Prostate gland (tissue), 2 donors: Measurements from ENCODE around the gene TYW5. TPM values are rescaled to one million over a fixed set of nuclear protein-coding genes. Genes with fewer than 3 reads are reported as not detected.

ENCODE experiments used
- DNase-seq: peaks from one replicate; pipeline ENCODE4 v3.0.0-alpha.2; 2019; ENCODE audit warnings: low spot score
- H3K27ac ChIP-seq, 2 donors: fragments of 200-600 bp; sonication (generic); 2 replicates each; pipeline ENCODE4 v1.5.1; 2017 to 2019
- H3K27me3 ChIP-seq: fragments of 200-600 bp; sonication (generic); replicated peaks from 2 replicates; pipeline ENCODE4 v1.5.1; 2019; ENCODE audit not compliant: insufficient read depth
- H3K36me3 ChIP-seq, 2 donors: fragments of 200-600 bp; sonication (generic); 1 replicate in 1 of 2; 2 replicates in 1 of 2; pipeline versions ENCODE4 v1.5.1 to v1.8.1; 2017 to 2019
- H3K4me1 ChIP-seq: fragments of 200-600 bp; sonication (generic); replicated peaks from 2 replicates; pipeline ENCODE4 v1.5.1; 2019
- H3K4me3 ChIP-seq, 2 donors: fragments of 200-600 bp; sonication (generic); 2 replicates each; pipeline ENCODE4 v1.5.1; 2017 to 2019
- H3K9me3 ChIP-seq: fragments of 200-600 bp; sonication (generic); 2 replicates; pipeline ENCODE4 v1.5.1; 2017
- POLR2A ChIP-seq: fragments of 450-650 bp; IDR thresholded peaks from one replicate; pipeline ENCODE4 v1.6.1; 2016; ENCODE audit warnings: antibody characterized with exemption, mild to moderate bottlenecking
- POLR2AphosphoS5 ChIP-seq: sonication (generic); formaldehyde crosslinking; IDR thresholded peaks from one replicate; pipeline ENCODE4 v1.6.1; 2017; ENCODE audit warnings: antibody characterized with exemption
- WGBS: methylation state at CpG from one replicate; pipeline ENCODE4 v1.1.5; 2018; 5-methylcytosine and 5-hydroxymethylcytosine counted together
- intact Hi-C: fragments of 100-400 bp; cut with DNase I; formaldehyde crosslinking; loops from one replicate; pipeline ENCODE4 v1.14.2; 2022
- total RNA-seq, 2 donors: library from RNA; depleted of rRNA; stranded (reverse); fragments of >200 nt; gene quantifications; one replicate each; pipeline ENCODE4 v1.1.0, GENCODE V29; 2016
- TF ChIP-seq, protein P1 (sequence below), 4 experiments: fragments of 200-600 bp in 2 of 4; fragments of 450-650 bp in 2 of 4; sonication (generic) in 2 of 4; IDR thresholded peaks; 1 replicate in 3 of 4; 2 replicates in 1 of 4; pipeline ENCODE4 v1.5.1; 2016 to 2019; ENCODE audit warnings: antibody characterized with exemption in 4 of 4, mild to moderate bottlenecking in 2 of 4, moderate library complexity in 2 of 4

TYW5 gene
- total RNA-seq, 2 donors from 2014 or later = 7.3 to 7.5 TPM

GRCh38 chr2:199997296-199997695 lies 42.0 kb upstream of the TYW5 start:
- intact Hi-C loops = no loop called here
- no peaks in the 10 kb centered on the region for H3K4me1 ChIP-seq
- 90% methylated on average over 3 of the region's 3 CpGs for WGBS
- no peaks in the 10 kb centered on the region for H3K9me3 ChIP-seq
- TF ChIP-seq, protein P1, sequence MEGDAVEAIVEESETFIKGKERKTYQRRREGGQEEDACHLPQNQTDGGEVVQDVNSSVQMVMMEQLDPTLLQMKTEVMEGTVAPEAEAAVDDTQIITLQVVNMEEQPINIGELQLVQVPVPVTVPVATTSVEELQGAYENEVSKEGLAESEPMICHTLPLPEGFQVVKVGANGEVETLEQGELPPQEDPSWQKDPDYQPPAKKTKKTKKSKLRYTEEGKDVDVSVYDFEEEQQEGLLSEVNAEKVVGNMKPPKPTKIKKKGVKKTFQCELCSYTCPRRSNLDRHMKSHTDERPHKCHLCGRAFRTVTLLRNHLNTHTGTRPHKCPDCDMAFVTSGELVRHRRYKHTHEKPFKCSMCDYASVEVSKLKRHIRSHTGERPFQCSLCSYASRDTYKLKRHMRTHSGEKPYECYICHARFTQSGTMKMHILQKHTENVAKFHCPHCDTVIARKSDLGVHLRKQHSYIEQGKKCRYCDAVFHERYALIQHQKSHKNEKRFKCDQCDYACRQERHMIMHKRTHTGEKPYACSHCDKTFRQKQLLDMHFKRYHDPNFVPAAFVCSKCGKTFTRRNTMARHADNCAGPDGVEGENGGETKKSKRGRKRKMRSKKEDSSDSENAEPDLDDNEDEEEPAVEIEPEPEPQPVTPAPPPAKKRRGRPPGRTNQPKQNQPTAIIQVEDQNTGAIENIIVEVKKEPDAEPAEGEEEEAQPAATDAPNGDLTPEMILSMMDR (IDR thresholded peaks at IDR 0.05) = no peak
- TF ChIP-seq POLR2A (no peak), POLR2AphosphoS5 (no peak)
- no peaks in the 10 kb centered on the region for H3K36me3 ChIP-seq
- no peaks in the 10 kb centered on the region for H3K27me3 ChIP-seq
- DNase-seq = no peak
- H3K4me3 ChIP-seq = no peak overlapping the region
- no peak overlapping the region for H3K27ac ChIP-seq

DNA sequence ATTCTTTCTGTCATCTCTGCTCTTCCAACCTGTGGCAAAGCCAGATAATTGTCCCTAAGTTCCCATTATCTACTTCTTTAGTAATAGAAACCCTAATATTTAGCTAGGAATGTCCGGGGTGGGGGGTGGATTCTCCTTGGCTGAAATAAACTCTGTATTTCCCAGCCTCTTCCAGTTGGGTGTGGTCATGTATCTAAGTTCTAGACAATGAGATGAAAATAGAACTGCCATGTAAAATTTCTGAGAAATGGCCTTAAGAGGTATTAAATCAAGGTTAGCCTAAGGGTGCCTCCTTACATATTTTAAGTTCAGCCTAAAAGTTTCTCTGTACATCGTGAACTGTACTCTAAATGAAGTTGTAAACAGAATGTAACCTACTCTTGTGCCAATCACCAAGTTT lies 39.6 kb upstream of the TYW5 start:
- 93% methylated on average over 2 of the region's 2 CpGs for WGBS

GRCh38 chr2:199994371-199994770 lies 39.1 kb upstream of the TYW5 start:
- intact Hi-C loops = no loop called here
- H3K27ac ChIP-seq = no peak overlapping the region
- H3K9me3 ChIP-seq = no peaks in the 10 kb centered on the region
- no peaks in the 10 kb centered on the region for H3K36me3 ChIP-seq
- H3K4me1 ChIP-seq = no peaks in the 10 kb centered on the region
- H3K27me3 ChIP-seq = no peaks in the 10 kb centered on the region
- no peak overlapping the region for H3K4me3 ChIP-seq
- DNase-seq = no peak
- TF ChIP-seq, protein P1 (IDR thresholded peaks at IDR 0.05) = no peak
- WGBS = 77% methylated on average over 3 of the region's 3 CpGs

More for the DNA sequence above, 39.6 kb upstream of the TYW5 start:
- DNase-seq = no peak
- Histone ChIP-seq H3K4me1 (no peaks in the 10 kb centered on the region), H3K36me3 (no peaks in the 10 kb centered on the region), H3K27me3 (no peaks in the 10 kb centered on the region), H3K9me3 (no peaks in the 10 kb centered on the region), H3K27ac (no peak overlapping the region), H3K4me3 (no peak overlapping the region)
- intact Hi-C loops = no loop called here
- no peak for TF ChIP-seq POLR2AphosphoS5
- TF ChIP-seq POLR2A = no peak
- TF ChIP-seq, protein P1 (IDR thresholded peaks at IDR 0.05) = no peak

GRCh38 chr2:199992296-199992695 lies 37.0 kb upstream of the TYW5 start:
- H3K36me3 ChIP-seq = no peaks in the 10 kb centered on the region
- DNase-seq = no peak
- no peaks in the 10 kb centered on the region for H3K4me1 ChIP-seq
- H3K27ac ChIP-seq = no peak overlapping the region
- H3K9me3 ChIP-seq = no peaks in the 10 kb centered on the region
- TF ChIP-seq POLR2AphosphoS5 (no peak), POLR2A (no peak)
- TF ChIP-seq, protein P1 (IDR thresholded peaks at IDR 0.05) = no peak
- intact Hi-C loops = no loop called here
- no peak overlapping the region for H3K4me3 ChIP-seq
- H3K27me3 ChIP-seq = no peaks in the 10 kb centered on the region
- 95% methylated on average over 3 of the region's 3 CpGs for WGBS

- Histone ChIP-seq H3K27ac (no peak overlapping the region), H3K9me3 (no peaks in the 10 kb centered on the region), H3K36me3 (no peaks in the 10 kb centered on the region), H3K27me3 (no peaks in the 10 kb centered on the region), H3K4me1 (no peaks in the 10 kb centered on the region), H3K4me3 (no peak overlapping the region)
- TF ChIP-seq, protein P1 (IDR thresholded peaks at IDR 0.05) = no peak
- TF ChIP-seq POLR2AphosphoS5 (no peak), POLR2A (no peak)
- WGBS = 93% methylated on average over 2 of the region's 2 CpGs
- DNase-seq = no peak
- intact Hi-C loops = no loop called here
Observed at GRCh38 chr2:199991691-199992090, 36.4 kb upstream of the TYW5 start.
